ENCODE results near the gene KREMEN1. TPM values are rescaled to one million over a fixed set of nuclear protein-coding genes. Genes with fewer than 3 reads are reported as not detected.
A peak's percentile ranks its signal among the peaks of the same experiment; 100 is the strongest.

Gene KREMEN1
- total and polyA plus RNA-seq, 2 of the 4 experiments (the other 2 are of a cell fraction): 2.9 to 4.6 TPM

DNA sequence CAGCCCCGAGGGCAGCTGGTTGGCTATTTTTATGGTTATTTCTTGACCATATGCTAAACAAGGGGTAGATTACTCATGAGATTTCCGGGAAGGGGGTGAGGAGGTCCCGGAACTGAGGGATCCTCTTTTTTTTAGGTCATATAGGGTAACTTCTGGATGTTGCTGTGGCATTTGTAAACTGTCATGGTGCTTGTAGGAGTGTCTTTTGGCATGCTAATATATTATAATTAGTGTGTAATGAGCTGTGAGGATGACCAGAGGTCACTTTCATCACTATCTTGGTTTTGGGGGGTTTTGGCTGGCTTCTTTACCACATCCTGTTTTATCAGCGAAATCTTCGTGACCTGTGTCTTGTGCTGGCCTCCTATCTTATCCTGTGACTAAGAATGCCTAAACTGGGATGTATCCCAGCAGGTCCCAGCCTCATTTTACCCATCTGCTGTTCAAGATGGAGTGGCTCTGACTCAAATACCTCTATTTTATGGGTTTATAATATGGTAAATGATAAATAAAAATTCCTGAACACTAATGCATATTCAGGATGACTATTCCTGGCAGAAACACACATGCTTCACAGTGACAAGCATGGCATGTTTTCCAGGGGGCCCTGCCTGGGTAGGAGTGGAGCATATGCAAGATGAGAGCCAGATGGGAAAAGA, 11.2 kb downstream of the KREMEN1 start:
- Histone ChIP-seq H4K91ac (ENCODE audit: insufficient read depth, low read depth, low read length) (no peak overlapping the region), H3K36me3 (ENCODE audit: control insufficient read depth, insufficient read depth, low read length) (no peaks in the 10 kb centered on the region), H3K79me1 (ENCODE audit: low read depth in 1 of 2, low read length in 2 of 2) (no peaks in the 10 kb centered on the region; a peak in 1 of 4 replicates), H3K56ac (ENCODE audit: extremely low read depth, insufficient read depth, low read length) (no peak overlapping the region), H2AFZ (replicated peaks; ENCODE audit: low read length, poor library complexity) (no peak overlapping the region), H3K18ac (ENCODE audit: low read depth, low read length) (no peak overlapping the region), H2BK5ac (ENCODE audit: low read depth, low read length, poor library complexity, severe bottlenecking) (no peak overlapping the region), H2BK120ac (ENCODE audit: low read depth, low read length) (no peak overlapping the region), H4K8ac (ENCODE audit: low read depth in 2 of 2, low read length in 2 of 2) (no peak overlapping the region), H3K27me3 (ENCODE audit: control insufficient read depth, insufficient read depth, low read length) (no peaks in the 10 kb centered on the region), H3K9me3 (ENCODE audit: control insufficient read depth, insufficient read depth, low read length) (no peaks in the 10 kb centered on the region), H3K4ac (ENCODE audit: low read depth, low read length) (no peak overlapping the region), H4K5ac (ENCODE audit: low read depth, low read length) (no peak overlapping the region; the same call in 1 of the 2 replicates), H2AK9ac (replicated peaks; ENCODE audit: low read depth, low read length, poor library complexity) (no peak overlapping the region), H3K4me1 (ENCODE audit: control insufficient read depth, insufficient read depth, low read length) (peaks cover 1% of the 10 kb centered on the region; the same call in 1 of the 2 replicates), H3K14ac (replicated peaks; ENCODE audit: low read depth, low read length) (no peak overlapping the region), H3K9me1 (ENCODE audit: insufficient read depth, low read length) (no peaks in the 10 kb centered on the region), H3K27ac (ENCODE audit: insufficient read depth, low read length) (no peak overlapping the region), H3K23ac (ENCODE audit: low read depth, low read length) (no peak overlapping the region), H2BK15ac (ENCODE audit: low read depth, low read length) (no peak overlapping the region), H4K20me1 (ENCODE audit: insufficient read depth, low read length) (no peaks in the 10 kb centered on the region), H3K9ac (ENCODE audit: low read depth, low read length) (no peak overlapping the region), H3K4me3 (ENCODE audit: insufficient read depth, low read depth, low read length) (no peak overlapping the region), H3K4me2 (ENCODE audit: low read depth, low read length) (no peak overlapping the region), H2BK20ac (ENCODE audit: low read depth, low read length) (no peak overlapping the region), H2AK5ac (ENCODE audit: low read depth, low read length) (peak overlapping the region; percentile 44; the same call in 1 of the 2 replicates)
- DNase-seq (peak; percentile 25), ATAC-seq (ENCODE audit: low read depth) (peak; percentile 44; the same call in 1 of the 2 replicates)
- intact Hi-C loops (cut with micrococcal nuclease) (no loop called here), dilution Hi-C loops (cut with HindIII; ENCODE audit: low sequenced_read_pairs, unreplicated experiment) (no loop called here), in situ Hi-C loops (cut with MboI; ENCODE audit: low sequenced_read_pairs) (no loop called here)
- ChIA-PET POLR2A (ENCODE audit: unreplicated experiment) (no interaction called here), CTCF (no interaction called here)
- TF ChIP-seq, protein P1, sequence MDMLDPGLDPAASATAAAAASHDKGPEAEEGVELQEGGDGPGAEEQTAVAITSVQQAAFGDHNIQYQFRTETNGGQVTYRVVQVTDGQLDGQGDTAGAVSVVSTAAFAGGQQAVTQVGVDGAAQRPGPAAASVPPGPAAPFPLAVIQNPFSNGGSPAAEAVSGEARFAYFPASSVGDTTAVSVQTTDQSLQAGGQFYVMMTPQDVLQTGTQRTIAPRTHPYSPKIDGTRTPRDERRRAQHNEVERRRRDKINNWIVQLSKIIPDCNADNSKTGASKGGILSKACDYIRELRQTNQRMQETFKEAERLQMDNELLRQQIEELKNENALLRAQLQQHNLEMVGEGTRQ (IDR thresholded peaks at IDR 0.05; ENCODE audit: low read depth, low read length): no peak
- TF ChIP-seq CHD1 (IDR thresholded peaks at IDR 0.05; ENCODE audit: low read depth, low read length) (no peak), NFE2L2 (IDR thresholded peaks at IDR 0.05; ENCODE audit: low read depth, low read length) (no peak), MAFK (IDR thresholded peaks at IDR 0.05; ENCODE audit: low read depth, low read length) (no peak), RAD21 (IDR thresholded peaks at IDR 0.05; ENCODE audit: low read length) (no peak)
- no CpG with 5 or more reads among the region's 5 CpGs for WGBS, 2 experiments (ENCODE audit: extremely low coverage in 2 of 2, insufficient read length in 1 of 2)
- no TSS peak for BruUV-seq (replicated peaks)
